Measurements from ENCODE around the gene KRTAP4-4. TPM values are rescaled to one million over a fixed set of nuclear protein-coding genes. Genes with fewer than 3 reads are reported as not detected.

Gene KRTAP4-4
- not detected in 2 replicates for total RNA-seq

DNA sequence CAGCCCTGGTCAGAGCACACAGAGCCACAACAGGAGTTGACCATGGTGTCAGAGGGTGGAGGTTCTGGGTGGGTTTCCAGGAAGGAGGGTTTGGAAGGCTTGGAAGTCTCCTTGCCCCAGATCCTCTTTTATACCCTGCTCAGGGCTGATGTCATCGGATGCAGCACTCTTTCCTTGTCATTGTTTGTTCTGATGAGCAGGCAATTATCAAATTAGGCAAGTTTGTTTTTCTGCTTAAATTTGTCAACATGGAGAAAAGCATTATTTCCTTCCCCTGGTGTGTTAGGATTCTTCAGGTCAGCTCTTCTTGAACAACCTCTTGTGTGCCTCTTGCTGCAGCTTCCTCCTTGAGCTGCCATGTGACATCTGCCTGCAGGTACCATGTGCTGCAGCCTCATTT is at the start of gene KRTAP4-4:
Gene KRTAP4-4 (minus strand): TSS at position 101 of the 400 bp plus-strand sequence. CDS start 57 bp downstream, at position 44.

DNA sequence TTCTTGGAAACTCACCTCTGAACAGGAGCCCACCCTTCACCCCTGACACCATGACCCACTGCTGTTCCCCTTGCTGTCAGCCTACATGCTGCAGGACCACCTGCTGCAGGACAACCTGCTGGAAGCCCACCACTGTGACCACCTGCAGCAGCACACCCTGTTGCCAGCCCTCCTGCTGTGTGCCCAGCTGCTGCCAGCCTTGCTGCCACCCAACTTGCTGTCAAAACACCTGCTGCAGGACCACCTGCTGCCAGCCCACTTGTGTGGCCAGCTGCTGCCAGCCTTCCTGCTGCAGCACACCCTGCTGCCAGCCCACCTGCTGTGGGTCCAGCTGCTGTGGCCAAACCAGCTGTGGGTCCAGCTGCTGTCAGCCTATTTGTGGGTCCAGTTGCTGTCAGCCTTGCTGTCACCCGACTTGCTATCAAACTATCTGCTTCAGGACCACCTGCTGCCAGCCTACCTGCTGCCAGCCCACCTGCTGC is 29.3 kb upstream of the KRTAP4-4 start, which contains the start of gene KRTAP9-1:
Gene KRTAP9-1 (plus strand): TSS at position 51 of the 482 bp plus-strand sequence. CDS start 0 bp downstream, at position 51.

DNA sequence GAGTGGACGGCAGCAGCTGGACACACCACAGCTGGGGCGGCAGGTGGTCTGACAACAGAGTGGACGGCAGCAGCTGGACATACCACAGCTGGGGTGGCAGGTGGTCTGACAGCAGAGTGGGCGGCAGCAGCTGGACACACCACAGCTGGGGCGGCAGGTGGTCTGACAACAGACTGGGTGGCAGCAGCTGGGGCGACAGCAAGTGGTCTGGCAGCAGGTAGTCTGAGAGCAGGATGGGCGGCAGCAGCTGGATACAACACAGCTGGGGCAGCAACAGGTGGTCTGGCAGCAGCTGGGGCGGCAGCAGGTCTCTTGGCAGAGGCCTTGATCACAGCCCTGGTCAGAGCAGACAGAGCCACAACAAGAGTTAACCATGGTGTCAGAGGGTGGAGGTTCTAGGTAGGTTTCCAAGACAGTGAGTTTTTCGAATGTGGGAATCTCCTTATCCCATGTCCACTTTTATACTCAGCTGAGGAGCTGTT is 24.0 kb upstream of the KRTAP4-4 start, which contains the start of gene KRTAP4-1:
Gene KRTAP4-1 (minus strand): TSS at position 432 of the 482 bp plus-strand sequence. CDS start 57 bp downstream, at position 375.

DNA sequence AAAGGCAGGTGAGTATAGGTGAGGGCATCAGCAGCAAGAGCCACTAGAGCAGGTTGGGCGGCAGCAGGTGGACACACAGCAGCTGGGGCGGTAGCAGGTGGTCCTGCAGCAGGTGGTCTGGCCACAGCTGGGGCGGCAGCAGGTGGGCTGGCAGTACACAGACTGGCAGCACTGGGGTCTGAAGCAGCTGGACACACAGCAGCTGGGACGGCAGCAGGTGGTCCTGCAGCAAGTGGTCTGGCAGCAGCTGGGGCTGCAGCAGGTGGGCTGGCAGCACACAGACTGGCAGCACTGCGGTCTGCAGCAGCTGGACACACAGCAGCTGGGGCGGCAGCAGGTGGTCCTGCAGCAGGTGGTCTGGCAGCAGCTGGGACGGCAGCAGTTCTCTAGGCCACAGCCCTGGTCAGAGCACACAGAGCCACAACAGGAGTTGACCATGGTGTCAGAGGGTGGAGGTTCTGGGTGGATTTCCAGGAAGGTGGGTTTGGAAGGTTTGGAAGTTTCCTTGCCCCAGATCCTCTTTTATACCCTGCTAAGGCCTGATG is 17.3 kb upstream of the KRTAP4-4 start, which contains the start of gene KRTAP4-2:
Gene KRTAP4-2 (minus strand): TSS at position 495 of the 545 bp plus-strand sequence. CDS start 57 bp downstream, at position 438.

GRCh38 chr17:41168121-41168520 is 7.6 kb upstream of the KRTAP4-4 start, which contains the start of gene KRTAP4-3:
Gene KRTAP4-3 (minus strand): TSS chr17:41168221. CDS start chr17:41168172, 49 bp downstream.

GRCh38 chr17:41149652-41149985 is 10.9 kb downstream of the KRTAP4-4 start, which contains the start of gene KRTAP4-5:
Gene KRTAP4-5 (minus strand): TSS chr17:41149825. CDS start chr17:41149767, 58 bp downstream.

DNA sequence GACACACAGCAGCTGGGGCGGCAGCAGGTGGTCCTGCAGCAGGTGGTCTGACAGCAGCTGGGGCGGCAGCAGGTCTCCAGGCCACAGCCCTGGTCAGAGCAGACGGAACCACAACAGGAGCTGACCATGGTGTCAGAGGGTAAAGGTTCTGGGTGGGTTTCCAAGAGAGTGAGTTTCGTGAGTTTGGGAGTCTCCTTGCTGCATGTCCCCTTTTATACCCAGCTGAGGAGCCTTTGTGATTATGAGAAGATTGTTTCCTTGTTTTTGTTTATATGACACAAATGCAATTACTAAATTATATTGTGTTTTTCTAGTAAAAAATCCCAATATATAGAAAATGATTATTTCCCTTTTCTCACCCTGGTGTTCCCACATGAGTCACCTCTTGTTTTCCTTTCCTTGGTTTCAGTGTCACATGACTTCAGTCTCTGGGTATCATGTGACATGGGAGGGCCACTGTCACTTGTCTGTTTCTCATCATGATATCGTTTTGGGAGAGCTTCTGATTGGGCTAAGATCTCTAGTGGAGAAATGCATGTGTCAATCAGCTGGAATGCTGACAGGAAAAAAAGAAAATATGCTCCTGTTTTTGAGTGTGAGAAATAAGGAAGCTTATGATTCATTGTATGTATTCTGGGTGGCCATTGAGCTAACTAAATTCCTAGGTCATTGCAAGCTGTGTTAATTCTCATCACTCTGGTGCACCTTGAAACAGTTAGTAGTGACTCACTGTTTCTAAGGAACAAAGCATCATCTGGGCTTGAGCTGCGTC is 20.0 kb downstream of the KRTAP4-4 start, which contains the start of gene KRTAP4-6:
Gene KRTAP4-6 (minus strand): TSS at position 185 of the 772 bp plus-strand sequence. CDS start 57 bp downstream, at position 128.

GRCh38 chr17:41123991-41124371 is 36.6 kb downstream of the KRTAP4-4 start, which contains the start of gene KRTAP4-12:
Gene KRTAP4-12 (minus strand): TSS chr17:41124182. CDS start chr17:41124122, 60 bp downstream.

DNA sequence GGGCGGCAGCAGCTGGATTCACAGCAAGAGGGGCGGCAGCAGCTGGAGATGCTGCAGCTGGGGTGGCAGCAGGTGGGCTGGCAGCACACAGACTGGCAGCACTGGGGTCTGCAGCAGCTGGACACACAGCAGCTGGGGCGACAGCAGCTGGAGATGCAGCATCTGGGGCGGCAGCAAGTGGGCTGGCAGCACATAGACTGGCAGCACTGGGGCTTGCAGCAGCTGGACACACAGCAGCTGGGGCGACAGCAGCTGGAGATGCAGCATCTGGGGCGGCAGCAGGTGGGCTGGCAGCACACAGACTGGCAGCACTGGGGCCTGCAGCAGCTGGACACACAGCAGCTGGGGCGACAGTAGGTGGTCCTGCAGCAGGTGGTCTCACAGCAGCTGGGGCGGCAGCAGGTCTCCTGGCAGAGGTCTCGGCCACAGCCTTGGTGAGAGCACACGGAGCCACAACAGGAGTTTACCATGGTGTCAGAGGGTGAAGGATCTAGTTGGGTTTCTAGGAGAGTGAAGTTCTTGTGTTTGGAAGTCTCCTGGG is 42.6 kb downstream of the KRTAP4-4 start, which contains the start of gene KRTAP4-11:
Gene KRTAP4-11 (minus strand): TSS at position 528 of the 541 bp plus-strand sequence. CDS start 58 bp downstream, at position 470.

Other genes with a start within 250 kb of the KRTAP4-4 start
- gene KRT23, start 223.1 kb downstream of the KRTAP4-4 start, total RNA-seq: not detected in 2 replicates
- not detected in 2 replicates for gene KRT39, start 193.8 kb downstream of the KRTAP4-4 start, total RNA-seq
- gene KRT40, start 176.4 kb downstream of the KRTAP4-4 start, total RNA-seq: not detected in 2 replicates
- not detected in 2 replicates for gene KRTAP3-3, start 166.6 kb downstream of the KRTAP4-4 start, total RNA-seq
- not detected in 2 replicates for gene KRTAP3-2, start 160.8 kb downstream of the KRTAP4-4 start, total RNA-seq
- gene KRTAP3-1, start 151.6 kb downstream of the KRTAP4-4 start, total RNA-seq: not detected in 2 replicates
- gene KRTAP1-5, start 133.5 kb downstream of the KRTAP4-4 start, total RNA-seq: under 0.01 and 0.46 TPM in 2 replicates
- not detected in 2 replicates for gene KRTAP1-4, start 130.6 kb downstream of the KRTAP4-4 start, total RNA-seq
- gene KRTAP1-3, start 125.9 kb downstream of the KRTAP4-4 start, total RNA-seq: not detected in 2 replicates
- not detected in 2 replicates for gene KRTAP1-1, start 119.3 kb downstream of the KRTAP4-4 start, total RNA-seq
- gene KRTAP2-1, start 113.4 kb downstream of the KRTAP4-4 start, total RNA-seq: not detected in 2 replicates
- gene KRTAP2-2, start 105.5 kb downstream of the KRTAP4-4 start, total RNA-seq: not detected in 2 replicates
- gene KRTAP2-3, start 100.6 kb downstream of the KRTAP4-4 start, total RNA-seq: not detected in 2 replicates
- not detected in 2 replicates for gene KRTAP2-4, start 94.9 kb downstream of the KRTAP4-4 start, total RNA-seq
- not detected in 2 replicates for gene KRTAP4-7, start 76.6 kb downstream of the KRTAP4-4 start, total RNA-seq
- gene KRTAP4-8, start 62.6 kb downstream of the KRTAP4-4 start, total RNA-seq: not detected in 2 replicates
- gene KRTAP4-16, start 58.5 kb downstream of the KRTAP4-4 start, total RNA-seq: not detected in 2 replicates
- not detected in 2 replicates for gene KRTAP4-9, start 55.4 kb downstream of the KRTAP4-4 start, total RNA-seq
- gene KRTAP4-11, start 42.4 kb downstream of the KRTAP4-4 start, total RNA-seq: not detected in 2 replicates
- not detected in 2 replicates for gene KRTAP4-12, start 36.6 kb downstream of the KRTAP4-4 start, total RNA-seq
- not detected in 2 replicates for gene KRTAP4-6, start 20.2 kb downstream of the KRTAP4-4 start, total RNA-seq
- not detected in 2 replicates for gene KRTAP4-5, start 10.9 kb downstream of the KRTAP4-4 start, total RNA-seq
- not detected in 2 replicates for gene KRTAP4-3, start 7.5 kb upstream of the KRTAP4-4 start, total RNA-seq
- gene KRTAP4-2, start 17.5 kb upstream of the KRTAP4-4 start, total RNA-seq: not detected in 2 replicates
- not detected in 2 replicates for gene KRTAP4-1, start 24.2 kb upstream of the KRTAP4-4 start, total RNA-seq
- gene KRTAP9-1, start 29.1 kb upstream of the KRTAP4-4 start, total RNA-seq: not detected in 2 replicates
- not detected in 2 replicates for gene KRTAP9-2, start 65.9 kb upstream of the KRTAP4-4 start, total RNA-seq
- not detected in 2 replicates for gene KRTAP9-3, start 71.7 kb upstream of the KRTAP4-4 start, total RNA-seq
- gene KRTAP9-8, start 77.3 kb upstream of the KRTAP4-4 start, total RNA-seq: not detected in 2 replicates
- not detected in 2 replicates for gene KRTAP9-4, start 88.9 kb upstream of the KRTAP4-4 start, total RNA-seq
- gene KRTAP9-9, start 94.6 kb upstream of the KRTAP4-4 start, total RNA-seq: not detected in 2 replicates
- not detected in 2 replicates for gene KRTAP9-6, start 104.6 kb upstream of the KRTAP4-4 start, total RNA-seq
- gene KRTAP9-7, start 115.0 kb upstream of the KRTAP4-4 start, total RNA-seq: not detected in 2 replicates
- not detected in 2 replicates for gene KRTAP29-1, start 142.1 kb upstream of the KRTAP4-4 start, total RNA-seq
- gene KRTAP16-1, start 148.6 kb upstream of the KRTAP4-4 start, total RNA-seq: not detected in 2 replicates
- not detected in 2 replicates for gene KRTAP17-1, start 155.0 kb upstream of the KRTAP4-4 start, total RNA-seq
- not detected in 2 replicates for gene KRT33A, start 190.1 kb upstream of the KRTAP4-4 start, total RNA-seq
- not detected in 2 replicates for gene KRT33B, start 209.1 kb upstream of the KRTAP4-4 start, total RNA-seq
- 0.91 TPM in 1 of 2 replicates, not detected in the other for gene KRT34, start 221.6 kb upstream of the KRTAP4-4 start, total RNA-seq
- gene KRT31, start 236.9 kb upstream of the KRTAP4-4 start, total RNA-seq: not detected in 2 replicates